ENCODE results near the gene RRP12. TPM values are rescaled to one million over a fixed set of nuclear protein-coding genes. Genes with fewer than 3 reads are reported as not detected.

The RRP12 gene
- total and polyA plus RNA-seq, 2 of the 4 experiments (the other 2 are of a cell fraction): 21.5 to 23.3 TPM

DNA sequence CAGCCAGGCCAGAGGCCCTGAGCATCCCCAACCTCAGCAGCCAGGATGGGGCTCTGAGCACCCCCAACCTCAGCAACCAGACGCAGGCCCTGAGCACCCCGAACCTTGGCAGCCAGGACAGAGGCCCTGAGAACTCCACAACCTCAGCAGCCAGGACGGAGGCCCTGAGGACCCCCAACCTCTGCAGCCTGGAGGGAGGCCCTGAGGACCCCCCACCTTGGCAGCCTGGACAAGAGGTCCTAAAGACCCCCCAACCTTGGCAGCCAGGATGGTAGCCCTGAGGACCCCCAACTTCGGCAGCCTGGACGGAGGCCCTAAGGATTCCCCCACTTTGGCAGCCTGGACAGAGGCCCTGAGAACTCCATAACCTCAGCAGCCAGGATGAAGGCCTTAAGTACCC is 17.0 kb downstream of the RRP12 start:
- Histone ChIP-seq H2AK9ac (replicated peaks; ENCODE audit: low read depth, low read length, poor library complexity) (no peak overlapping the region), H3K9me3 (ENCODE audit: control insufficient read depth, insufficient read depth, low read length) (no peaks in the 10 kb centered on the region), H3K9me1 (ENCODE audit: insufficient read depth, low read length) (no peaks in the 10 kb centered on the region; the same call in 1 of the 2 replicates), H3K9ac (ENCODE audit: low read depth, low read length) (no peak overlapping the region), H2BK20ac (ENCODE audit: low read depth, low read length) (no peak overlapping the region), H3K27ac (ENCODE audit: insufficient read depth, low read length) (no peak overlapping the region), H4K91ac (ENCODE audit: insufficient read depth, low read depth, low read length) (no peak overlapping the region), H2BK120ac (ENCODE audit: low read depth, low read length) (no peak overlapping the region), H3K18ac (ENCODE audit: low read depth, low read length) (no peak overlapping the region), H3K4me3 (ENCODE audit: insufficient read depth, low read depth, low read length) (no peak overlapping the region), H4K5ac (ENCODE audit: low read depth, low read length) (no peak overlapping the region), H3K4me1 (ENCODE audit: control insufficient read depth, insufficient read depth, low read length) (no peaks in the 10 kb centered on the region), H3K79me1 (ENCODE audit: low read depth in 1 of 2, low read length in 2 of 2) (no peaks in the 10 kb centered on the region; a peak in 1 of 4 replicates), H3K4me2 (ENCODE audit: low read depth, low read length) (no peak overlapping the region), H4K8ac (ENCODE audit: low read depth in 2 of 2, low read length in 2 of 2) (no peak overlapping the region), H2BK15ac (ENCODE audit: low read depth, low read length) (no peak overlapping the region), H3K36me3 (ENCODE audit: control insufficient read depth, insufficient read depth, low read length) (peaks cover 28% of the 10 kb centered on the region), H3K27me3 (ENCODE audit: control insufficient read depth, insufficient read depth, low read length) (no peaks in the 10 kb centered on the region), H2AFZ (replicated peaks; ENCODE audit: low read length, poor library complexity) (no peak overlapping the region), H2AK5ac (ENCODE audit: low read depth, low read length) (no peak overlapping the region), H3K14ac (replicated peaks; ENCODE audit: low read depth, low read length) (no peak overlapping the region), H4K20me1 (ENCODE audit: insufficient read depth, low read length) (no peaks in the 10 kb centered on the region), H3K56ac (ENCODE audit: extremely low read depth, insufficient read depth, low read length) (no peak overlapping the region), H3K4ac (ENCODE audit: low read depth, low read length) (no peak overlapping the region), H2BK5ac (ENCODE audit: low read depth, low read length, poor library complexity, severe bottlenecking) (no peak overlapping the region), H3K23ac (ENCODE audit: low read depth, low read length) (no peak overlapping the region)
- POLR2A ChIA-PET (ENCODE audit: unreplicated experiment): no interaction called here
- no peak for DNase-seq
- ATAC-seq (ENCODE audit: low read depth): no peak
- intact Hi-C loops (cut with micrococcal nuclease) (no loop called here), in situ Hi-C loops (cut with MboI; ENCODE audit: low sequenced_read_pairs) (no loop called here), dilution Hi-C loops (cut with HindIII; ENCODE audit: low sequenced_read_pairs, unreplicated experiment) (no loop called here)
- CTCF ChIA-PET: no interaction called here
- WGBS, 2 experiments (ENCODE audit: extremely low coverage in 2 of 2, insufficient read length in 1 of 2): no CpG with 5 or more reads among the region's 5 CpGs
- BruUV-seq (replicated peaks): no TSS peak
- TF ChIP-seq, protein P1, sequence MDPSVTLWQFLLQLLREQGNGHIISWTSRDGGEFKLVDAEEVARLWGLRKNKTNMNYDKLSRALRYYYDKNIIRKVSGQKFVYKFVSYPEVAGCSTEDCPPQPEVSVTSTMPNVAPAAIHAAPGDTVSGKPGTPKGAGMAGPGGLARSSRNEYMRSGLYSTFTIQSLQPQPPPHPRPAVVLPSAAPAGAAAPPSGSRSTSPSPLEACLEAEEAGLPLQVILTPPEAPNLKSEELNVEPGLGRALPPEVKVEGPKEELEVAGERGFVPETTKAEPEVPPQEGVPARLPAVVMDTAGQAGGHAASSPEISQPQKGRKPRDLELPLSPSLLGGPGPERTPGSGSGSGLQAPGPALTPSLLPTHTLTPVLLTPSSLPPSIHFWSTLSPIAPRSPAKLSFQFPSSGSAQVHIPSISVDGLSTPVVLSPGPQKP (IDR thresholded peaks at IDR 0.05; ENCODE audit: borderline replicate concordance, low read depth, low read length): no peak
- TF ChIP-seq, protein P2, sequence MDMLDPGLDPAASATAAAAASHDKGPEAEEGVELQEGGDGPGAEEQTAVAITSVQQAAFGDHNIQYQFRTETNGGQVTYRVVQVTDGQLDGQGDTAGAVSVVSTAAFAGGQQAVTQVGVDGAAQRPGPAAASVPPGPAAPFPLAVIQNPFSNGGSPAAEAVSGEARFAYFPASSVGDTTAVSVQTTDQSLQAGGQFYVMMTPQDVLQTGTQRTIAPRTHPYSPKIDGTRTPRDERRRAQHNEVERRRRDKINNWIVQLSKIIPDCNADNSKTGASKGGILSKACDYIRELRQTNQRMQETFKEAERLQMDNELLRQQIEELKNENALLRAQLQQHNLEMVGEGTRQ (IDR thresholded peaks at IDR 0.05; ENCODE audit: low read depth, low read length): no peak

All from IMR-90 (cell line).